Fibroblast of the aortic adventitia (primary cell): ENCODE results near the gene GDPD3. TPM values are rescaled to one million over a fixed set of nuclear protein-coding genes. Genes with fewer than 3 reads are reported as not detected.
"Not testable (repeated sequence)": the region's sequence is repeated elsewhere in the genome, so short reads cannot be mapped to it uniquely, and the experiment has no call there.

Experiments
- DNase-seq: peaks from one replicate; pipeline ENCODE4 v3.0.0-alpha.2; 2010; ENCODE audit warnings: low read depth
- H3K4me3 ChIP-seq: 2 replicates; pipeline ENCODE4 v1.5.1; 2011; ENCODE audit warnings: low read depth, mild to moderate bottlenecking, control low read depth, low read length, moderate library complexity
- CTCF ChIP-seq: IDR thresholded peaks from 2 replicates; pipeline ENCODE4 v1.5.1; 2011; ENCODE audit warnings: mild to moderate bottlenecking, low read length, control low read depth, inconsistent platforms; ENCODE audit not compliant: insufficient read depth
- total RNA-seq: library from RNA; depleted of rRNA; stranded (reverse); fragments of >200 nt; gene quantifications from 2 replicates; pipeline ENCODE4 v1.2.3, GENCODE V29; 2012; ENCODE audit warnings: low replicate concordance

Gene GDPD3
- total RNA-seq, 1 donor = 1.5 TPM

- no peak overlapping the region for H3K4me3 ChIP-seq
- no peak for DNase-seq
- TF ChIP-seq CTCF = no peak
Observed at GRCh38 chr16:30117768-30118167, 4.4 kb upstream of the GDPD3 start.

GRCh38 chr16:30116291-30117207 is 3.2 kb upstream of the GDPD3 start:
- H3K4me3 ChIP-seq = no peak overlapping the region
- TF ChIP-seq CTCF = no peak
- no peak for DNase-seq

GRCh38 chr16:30115238-30115637 is 1.9 kb upstream of the GDPD3 start:
- no peak for DNase-seq
- H3K4me3 ChIP-seq = no peak overlapping the region
- TF ChIP-seq CTCF = no peak

- H3K4me3 ChIP-seq, DNase-seq: not testable (repeated sequence)
Observed at GRCh38 chr16:30114833-30115232, 1.5 kb upstream of the GDPD3 start.

- TF ChIP-seq CTCF = no peak
- no peak for DNase-seq
- H3K4me3 ChIP-seq = no peak overlapping the region
Observed at GRCh38 chr16:30114411-30114810, 1.1 kb upstream of the GDPD3 start.

GRCh38 chr16:30113711-30114333 is 485 bp upstream of the GDPD3 start:
- no peak for TF ChIP-seq CTCF
- no peak overlapping the region for H3K4me3 ChIP-seq
- no peak for DNase-seq

- TF ChIP-seq CTCF = peak; percentile 69
- peak; percentile 63 for DNase-seq
- H3K4me3 ChIP-seq = no peak overlapping the region
Observed at GRCh38 chr16:30112197-30113030, 923 bp downstream of the GDPD3 start.
